NCI-H1436 (cell line): Measurements from ENCODE around the gene CSF1.

Experiments
- DNase-seq: peaks from one replicate; lab custom pipeline; 2025; lab: John Stamatoyannopoulos, UW

The CSF1 gene

GRCh38 chr1:109978761-109979488 is 68.3 kb downstream of the CSF1 start:
- no peak for DNase-seq

- DNase-seq: no peak
Observed at GRCh38 chr1:109979489-109980091, 68.9 kb downstream of the CSF1 start.
